ENCODE measurements around the gene HOXB6.

The HOXB6 gene

DNA sequence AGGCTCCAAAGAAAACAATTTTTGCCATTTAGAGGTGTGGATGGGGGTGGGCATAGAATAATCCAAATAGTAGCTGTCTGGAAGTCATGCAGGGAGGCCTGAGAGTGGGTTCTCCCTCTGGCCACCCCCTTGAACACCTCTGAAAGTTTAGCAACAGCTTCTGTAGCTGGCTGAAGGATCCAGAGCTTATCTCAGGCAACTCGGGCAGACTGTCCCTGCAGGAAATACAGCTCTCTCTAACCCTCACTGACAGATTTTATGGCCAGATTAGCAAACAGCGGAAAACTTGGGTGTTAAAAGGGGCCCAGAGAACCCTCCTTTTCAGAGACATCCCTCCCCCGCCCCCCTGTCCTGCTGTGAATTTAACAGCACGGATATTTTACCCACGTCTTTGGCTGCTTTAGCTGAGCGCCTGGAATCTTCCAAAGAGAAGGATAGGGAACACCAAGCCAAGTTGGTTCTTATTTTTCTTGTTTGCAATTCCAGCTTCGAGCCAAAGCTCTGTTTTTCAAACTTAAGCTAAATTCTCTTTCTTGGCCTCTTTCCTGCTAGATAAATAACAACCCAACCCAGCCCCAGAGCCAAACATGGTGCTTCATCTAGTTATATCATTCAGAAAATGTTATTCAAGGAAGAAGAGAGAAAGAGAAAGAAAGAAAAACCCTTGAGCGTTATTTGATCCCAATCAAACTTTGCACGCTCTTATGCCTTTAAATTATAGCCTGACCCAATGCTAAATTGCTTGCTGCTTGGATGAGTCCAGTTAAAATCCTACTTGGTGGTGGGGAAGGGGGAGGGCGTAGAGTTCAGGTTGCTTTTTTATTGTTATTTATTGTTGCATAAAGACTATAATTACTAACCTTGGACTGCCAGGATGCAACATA, 57.6 kb downstream of the HOXB6 start:
- DNase-seq (ENCODE audit: low read depth) = peak; percentile 43
- H3K4me3 ChIP-seq (ENCODE audit: low read depth, low read length) = peak overlapping the region; percentile 25
- TF ChIP-seq, protein P1, sequence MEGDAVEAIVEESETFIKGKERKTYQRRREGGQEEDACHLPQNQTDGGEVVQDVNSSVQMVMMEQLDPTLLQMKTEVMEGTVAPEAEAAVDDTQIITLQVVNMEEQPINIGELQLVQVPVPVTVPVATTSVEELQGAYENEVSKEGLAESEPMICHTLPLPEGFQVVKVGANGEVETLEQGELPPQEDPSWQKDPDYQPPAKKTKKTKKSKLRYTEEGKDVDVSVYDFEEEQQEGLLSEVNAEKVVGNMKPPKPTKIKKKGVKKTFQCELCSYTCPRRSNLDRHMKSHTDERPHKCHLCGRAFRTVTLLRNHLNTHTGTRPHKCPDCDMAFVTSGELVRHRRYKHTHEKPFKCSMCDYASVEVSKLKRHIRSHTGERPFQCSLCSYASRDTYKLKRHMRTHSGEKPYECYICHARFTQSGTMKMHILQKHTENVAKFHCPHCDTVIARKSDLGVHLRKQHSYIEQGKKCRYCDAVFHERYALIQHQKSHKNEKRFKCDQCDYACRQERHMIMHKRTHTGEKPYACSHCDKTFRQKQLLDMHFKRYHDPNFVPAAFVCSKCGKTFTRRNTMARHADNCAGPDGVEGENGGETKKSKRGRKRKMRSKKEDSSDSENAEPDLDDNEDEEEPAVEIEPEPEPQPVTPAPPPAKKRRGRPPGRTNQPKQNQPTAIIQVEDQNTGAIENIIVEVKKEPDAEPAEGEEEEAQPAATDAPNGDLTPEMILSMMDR (IDR thresholded peaks at IDR 0.05; ENCODE audit: control insufficient read depth, extremely low read depth, insufficient read depth) = no peak

DNA sequence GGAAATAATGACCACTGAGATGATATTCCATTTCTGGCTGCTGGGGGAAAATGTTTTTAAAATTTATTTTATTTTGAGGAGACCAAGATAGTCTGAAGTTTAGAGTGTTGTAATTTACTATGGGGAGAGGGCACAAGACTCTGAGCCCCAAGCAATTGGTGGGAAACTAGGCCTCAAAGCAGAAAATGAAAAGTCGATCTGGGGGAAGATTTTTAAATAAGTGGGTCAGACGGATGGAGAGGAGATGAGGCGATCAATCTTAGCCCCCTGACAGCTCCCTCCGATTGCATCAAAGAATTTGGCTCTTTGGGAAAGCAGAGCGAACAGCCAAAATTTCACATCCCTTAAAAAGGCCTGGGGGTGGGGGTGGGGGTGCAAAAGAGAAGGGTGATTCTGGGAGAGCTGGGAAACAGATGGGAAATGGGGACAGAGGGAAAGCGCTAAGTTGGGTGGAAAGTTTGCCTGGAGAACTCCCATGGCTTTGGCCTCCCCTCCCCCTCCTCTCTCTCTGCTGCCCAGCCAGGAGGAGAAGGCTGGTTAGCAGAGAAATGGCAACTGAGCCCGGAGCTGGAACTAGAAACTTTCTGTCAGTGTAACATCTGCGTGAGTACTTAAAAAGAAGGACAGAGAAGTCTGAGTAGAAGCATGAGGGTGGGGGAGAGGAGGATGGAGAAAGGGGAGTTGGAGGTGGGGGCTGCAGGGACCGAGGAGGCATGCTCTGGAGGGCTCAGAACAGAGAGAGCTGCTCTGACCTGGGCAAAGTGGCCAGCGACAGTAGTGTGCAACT, 58.5 kb downstream of the HOXB6 start:
- DNase-seq (ENCODE audit: low read depth) = no peak
- peak overlapping the region; percentile 25 for H3K4me3 ChIP-seq (ENCODE audit: low read depth, low read length)

More for the DNA sequence above, 58.5 kb downstream of the HOXB6 start:
- TF ChIP-seq, protein P1 (IDR thresholded peaks at IDR 0.05; ENCODE audit: control insufficient read depth, extremely low read depth, insufficient read depth) = no peak

Measured in LNCaP clone FGC (cell line).